Breast epithelium (tissue), 3 donors: Measurements from ENCODE around the gene ARHGAP4.

Experiments used
- CTCF ChIP-seq, 3 donors: fragments of 450-650 bp; IDR thresholded peaks; one replicate each; pipeline ENCODE4 v1.5.1; 2016 to 2017; ENCODE audit warnings: antibody characterized with exemption in 3 of 3, mild to moderate bottlenecking in 3 of 3, moderate library complexity in 3 of 3
- POLR2AphosphoS5 ChIP-seq, 3 donors: sonication (generic); formaldehyde crosslinking; IDR thresholded peaks; one replicate each; pipeline ENCODE4 v1.6.1; 2017; ENCODE audit warnings: antibody characterized with exemption in 3 of 3

- TF ChIP-seq POLR2AphosphoS5 (IDR thresholded peaks at IDR 0.05) (no peak), CTCF (IDR thresholded peaks at IDR 0.05) (no peak)
These were observed 5.1 kb upstream of the ARHGAP4 start for GRCh38 chrX:153931151-153931550.
